Daoy (cell line): ENCODE data around the gene ASPSCR1. TPM values are rescaled to one million over a fixed set of nuclear protein-coding genes. Genes with fewer than 3 reads are reported as not detected.

Experiments
- DNase-seq: peaks from one replicate; pipeline ENCODE4 v3.0.0-alpha.2; 2015; ENCODE audit warnings: low read depth
- total RNA-seq: library from RNA; depleted of rRNA; stranded (reverse); fragments of >200 nt; shearing (Covaris generic); gene quantifications from 2 replicates; pipeline ENCODE4 v1.2.3, GENCODE V29; 2014

The ASPSCR1 gene
- total RNA-seq, 1 experiment from 2014 or later: 41.3 TPM

- no peak for DNase-seq
These were observed 21.4 kb downstream of the ASPSCR1 start for GRCh38 chr17:81998691-81999438.

- DNase-seq: no peak
These were observed 22.2 kb downstream of the ASPSCR1 start for GRCh38 chr17:81999587-81999975.

GRCh38 chr17:81999976-82000802 lies 22.8 kb downstream of the ASPSCR1 start:
- DNase-seq: no peak

- DNase-seq: no peak
These were observed 23.6 kb downstream of the ASPSCR1 start for GRCh38 chr17:82000803-82001570.

- DNase-seq: no peak
These were observed 24.2 kb downstream of the ASPSCR1 start for GRCh38 chr17:82001571-82002056.

GRCh38 chr17:82003411-82004381 lies 26.3 kb downstream of the ASPSCR1 start:
- DNase-seq: peak; percentile 99

- DNase-seq: no peak
These were observed 27.4 kb downstream of the ASPSCR1 start for GRCh38 chr17:82004517-82005455.

- no peak for DNase-seq
These were observed 28.4 kb downstream of the ASPSCR1 start for GRCh38 chr17:82005701-82006348.

GRCh38 chr17:82006468-82007227 lies 29.2 kb downstream of the ASPSCR1 start:
- DNase-seq: peak; percentile 87

GRCh38 chr17:82007228-82007494 lies 29.7 kb downstream of the ASPSCR1 start:
- no peak for DNase-seq

GRCh38 chr17:82007495-82008257 lies 30.2 kb downstream of the ASPSCR1 start:
- no peak for DNase-seq

GRCh38 chr17:82008258-82008940 lies 31.0 kb downstream of the ASPSCR1 start:
- DNase-seq: no peak

GRCh38 chr17:82008941-82009405 lies 31.5 kb downstream of the ASPSCR1 start:
- DNase-seq: no peak

- DNase-seq: no peak
These were observed 32.0 kb downstream of the ASPSCR1 start for GRCh38 chr17:82009413-82009812.

GRCh38 chr17:82010575-82011525 lies 33.4 kb downstream of the ASPSCR1 start:
- DNase-seq: no peak

- no peak for DNase-seq
These were observed 34.3 kb downstream of the ASPSCR1 start for GRCh38 chr17:82011617-82012187.
